EH (cell line): Measurements from ENCODE around the gene C11orf16.
"Not testable (repeated sequence)": the region's sequence is repeated elsewhere in the genome, so short reads cannot be mapped to it uniquely, and the experiment has no call there.

Experiments used
- DNase-seq: peaks from one replicate; pipeline ENCODE4 v3.0.0-alpha.2; 2015; ENCODE audit warnings: low read depth

C11orf16 gene

GRCh38 chr11:8891185-8891584 is 41.6 kb downstream of the C11orf16 start:
- DNase-seq, result not testable (repeated sequence)

DNA sequence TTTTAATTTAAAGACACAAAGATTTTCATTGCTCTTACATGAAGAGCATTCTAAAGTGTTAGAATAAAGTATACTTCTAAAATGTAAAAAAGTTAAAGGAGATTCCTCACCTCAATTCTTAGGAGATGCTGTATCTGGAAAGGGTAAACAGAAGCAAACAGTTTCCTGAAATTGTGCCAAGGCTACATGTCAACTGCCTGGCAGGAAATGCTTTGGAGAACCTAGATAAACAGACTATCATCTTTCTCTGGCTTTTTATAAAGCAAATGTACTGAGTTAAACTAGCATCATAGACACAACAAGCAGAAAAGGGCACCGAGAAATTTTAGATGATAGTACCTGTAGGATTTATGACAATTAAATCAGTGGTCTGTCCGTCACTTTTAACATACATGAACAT is 46.4 kb downstream of the C11orf16 start:
- peak; percentile 36 for DNase-seq

- DNase-seq, result not testable (repeated sequence)
Measured at GRCh38 chr11:8881585-8881984, 51.2 kb downstream of the C11orf16 start.

GRCh38 chr11:8878771-8879170 is 54.0 kb downstream of the C11orf16 start:
- no peak for DNase-seq

DNA sequence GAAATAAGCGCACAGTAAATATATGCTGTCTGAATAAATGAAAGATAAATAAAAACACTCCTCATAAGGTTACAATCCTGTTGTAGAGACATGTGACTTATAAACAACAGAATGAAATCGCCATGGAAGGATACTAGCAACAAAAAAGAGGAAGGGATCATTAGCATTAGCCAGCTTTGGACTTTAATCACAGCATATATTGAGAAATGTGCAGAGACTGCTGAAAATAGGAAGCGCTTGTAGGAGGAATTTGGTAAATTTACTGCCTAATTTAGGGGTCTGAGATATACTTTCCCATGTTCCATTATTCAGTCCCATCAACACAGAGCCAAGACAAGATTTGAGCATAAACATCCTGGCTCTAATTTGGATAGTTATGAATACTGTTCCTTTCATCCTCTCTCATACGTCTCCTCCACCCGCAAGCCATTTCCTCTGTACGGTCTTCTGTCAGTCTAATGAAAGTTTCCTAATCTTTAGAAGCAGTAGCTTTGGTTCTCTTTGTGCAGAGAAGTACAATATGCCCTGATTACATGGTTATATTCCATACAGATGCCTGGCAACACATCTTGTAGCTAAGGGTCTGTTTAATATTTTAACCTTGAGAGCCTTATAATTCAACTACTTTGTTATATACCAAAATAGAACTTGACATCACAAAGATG is 58.9 kb downstream of the C11orf16 start:
- DNase-seq, result peak; percentile 11

GRCh38 chr11:8871962-8872361 is 60.8 kb downstream of the C11orf16 start:
- peak; percentile 21 for DNase-seq

DNA sequence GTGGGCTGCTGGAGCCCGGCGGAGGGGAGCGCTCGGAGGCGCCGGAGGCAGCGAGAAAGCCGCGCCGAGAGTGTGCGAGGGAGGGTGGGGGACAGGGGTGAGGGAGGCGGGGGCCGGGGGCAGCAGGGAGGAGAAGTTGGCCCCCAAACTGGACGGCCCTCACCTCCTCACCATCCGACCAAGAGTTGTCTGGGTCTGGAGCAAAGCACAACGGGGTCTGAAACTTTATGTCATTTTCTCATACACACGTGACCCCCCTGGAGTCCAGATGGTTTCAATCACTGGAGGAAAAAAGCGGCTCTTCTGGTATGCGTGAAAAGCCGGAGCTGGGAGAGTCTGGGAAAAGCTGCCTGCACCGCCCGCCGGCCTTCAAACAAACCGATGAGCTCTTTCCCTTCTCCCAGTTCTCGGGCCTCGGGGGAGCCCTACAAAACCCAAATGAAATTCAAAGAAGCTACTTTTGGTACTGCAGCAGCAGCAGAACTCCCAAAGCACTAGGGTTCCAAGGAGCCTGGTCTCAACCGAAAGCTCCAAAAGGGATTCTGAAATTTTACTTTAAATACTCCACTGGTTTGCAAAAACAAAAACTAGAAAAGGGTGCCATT is 61.5 kb downstream of the C11orf16 start:
- DNase-seq, result peak; percentile 97

DNA sequence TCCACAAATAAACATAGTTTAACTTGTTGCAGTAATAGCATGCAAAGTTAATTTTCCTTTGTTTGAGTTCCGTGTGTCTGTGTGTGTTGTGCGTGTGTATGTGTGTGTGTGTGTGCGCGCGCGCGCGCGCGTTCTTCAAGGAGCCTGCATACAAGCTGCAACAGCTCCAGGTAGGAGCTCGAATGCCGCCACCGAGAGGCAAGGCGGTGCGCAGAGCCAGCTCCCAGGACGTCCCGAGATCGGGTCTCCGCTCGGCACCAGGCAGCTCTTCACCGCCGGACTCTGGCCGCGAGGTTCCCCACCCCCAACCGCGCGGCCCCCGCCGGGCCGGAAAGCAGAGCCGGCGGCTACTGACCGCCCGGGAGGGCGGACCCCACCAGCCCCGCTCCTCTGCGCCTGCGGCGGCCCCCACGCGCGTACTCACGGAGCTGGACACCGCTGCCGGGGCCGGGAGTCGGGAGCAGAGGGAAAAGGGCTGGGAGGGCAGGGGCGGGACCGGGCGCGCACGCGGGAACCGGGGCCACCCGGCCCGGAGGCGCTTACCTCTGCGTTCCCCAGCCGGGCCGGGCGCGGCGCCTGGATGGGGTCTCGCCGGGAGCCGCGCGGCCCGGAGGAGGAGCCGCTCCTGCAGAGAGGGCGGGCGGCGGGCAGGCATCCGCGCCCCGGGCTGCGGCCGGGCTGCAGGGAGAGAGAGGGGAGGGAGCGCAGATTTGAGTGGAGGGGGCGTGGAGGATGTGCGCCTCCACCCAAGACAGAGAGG is 62.2 kb downstream of the C11orf16 start:
- peak; percentile 77 for DNase-seq
